HUDEP-2 (cell line): ENCODE results near the gene P2RX1.

Experiments used
- DNase-seq, 76 experiments: peaks; one replicate each; lab custom pipeline; 2025; ENCODE audit not compliant: unreplicated experiment in 76 of 76; lab: John Stamatoyannopoulos, UW

Gene P2RX1

DNA sequence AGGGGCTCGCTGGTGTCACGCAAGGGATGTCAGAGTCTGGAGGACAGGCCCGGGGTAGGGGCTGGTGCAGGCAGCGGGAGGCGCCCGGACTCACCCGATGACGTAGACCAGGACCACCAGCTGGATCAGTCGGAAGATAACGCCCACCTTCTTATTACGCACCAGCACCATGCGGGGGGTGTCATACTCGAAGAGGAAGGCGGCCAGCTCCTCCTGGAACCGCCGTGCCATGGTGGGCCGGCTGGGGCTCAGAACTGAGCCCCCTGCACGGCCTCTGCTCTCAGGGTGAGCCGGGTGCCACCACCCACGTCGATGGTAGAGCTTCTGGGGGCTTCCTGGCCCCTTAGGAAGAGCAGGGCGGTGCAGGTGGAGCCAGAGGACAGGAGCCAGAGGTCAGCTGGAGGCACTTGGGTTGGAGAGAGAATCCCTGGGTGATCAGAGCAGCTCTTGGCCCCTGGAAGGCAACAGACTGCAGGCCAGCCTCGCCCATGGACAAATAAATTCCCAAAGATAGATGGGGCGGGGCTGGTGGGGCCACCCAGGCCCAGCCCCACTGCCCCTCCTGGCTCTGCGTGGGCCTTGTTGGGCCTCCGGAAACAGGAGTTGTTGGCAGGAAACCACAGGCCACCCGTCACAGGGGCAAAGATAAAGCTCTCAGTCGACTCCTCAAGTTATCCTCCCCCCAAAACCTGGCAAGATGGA is at the start of gene P2RX1:
Gene P2RX1 (minus strand): TSS at position 471 of the 702 bp plus-strand sequence. CDS start 240 bp downstream, at position 231.
- DNase-seq, result peak in 74 of 76 experiments; percentile 21 to 90 (median 66)

DNA sequence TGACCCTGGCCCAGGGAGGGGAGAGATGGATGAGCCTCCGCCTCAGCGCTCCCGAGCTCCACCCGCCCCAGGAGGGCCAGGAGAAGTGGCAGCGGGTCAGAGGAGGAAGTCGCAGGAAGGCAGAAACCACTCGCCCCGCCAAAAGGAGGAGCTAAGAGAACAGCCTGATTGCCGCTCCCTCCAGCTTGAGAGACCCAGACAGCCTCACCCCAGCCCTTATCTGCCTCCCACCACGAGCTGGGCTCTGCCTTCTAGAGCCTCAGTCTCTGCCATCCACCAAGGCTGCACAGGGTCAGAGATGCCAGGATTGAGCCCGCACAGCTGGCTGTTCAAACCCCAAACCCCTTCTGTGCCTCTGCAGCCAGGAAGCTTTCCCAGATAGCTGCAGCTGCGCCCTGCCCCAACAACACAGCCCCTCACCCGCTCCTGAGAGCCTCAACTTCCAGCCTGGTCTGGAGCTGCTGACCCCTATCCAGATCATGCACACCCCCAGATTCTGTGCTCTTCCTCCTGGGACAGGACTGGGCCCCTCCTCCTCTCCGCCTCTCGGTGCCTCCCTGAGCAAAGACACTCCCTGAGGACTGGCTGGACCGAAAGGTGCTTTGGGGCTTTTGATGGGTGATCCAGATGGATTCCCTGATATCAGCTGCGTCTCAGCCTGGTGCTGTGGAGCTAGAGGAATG is 49.0 kb upstream of the P2RX1 start:
- peak in 73 of 76 experiments; percentile 15 to 82 (median 64) for DNase-seq

GRCh38 chr17:3964203-3965117 is 48.2 kb upstream of the P2RX1 start, which contains the start of gene ATP2A3:
TSS of gene ATP2A3 (minus strand) at chr17:3964437. CDS start at chr17:3964291, 146 bp downstream.
- no peak for DNase-seq

DNA sequence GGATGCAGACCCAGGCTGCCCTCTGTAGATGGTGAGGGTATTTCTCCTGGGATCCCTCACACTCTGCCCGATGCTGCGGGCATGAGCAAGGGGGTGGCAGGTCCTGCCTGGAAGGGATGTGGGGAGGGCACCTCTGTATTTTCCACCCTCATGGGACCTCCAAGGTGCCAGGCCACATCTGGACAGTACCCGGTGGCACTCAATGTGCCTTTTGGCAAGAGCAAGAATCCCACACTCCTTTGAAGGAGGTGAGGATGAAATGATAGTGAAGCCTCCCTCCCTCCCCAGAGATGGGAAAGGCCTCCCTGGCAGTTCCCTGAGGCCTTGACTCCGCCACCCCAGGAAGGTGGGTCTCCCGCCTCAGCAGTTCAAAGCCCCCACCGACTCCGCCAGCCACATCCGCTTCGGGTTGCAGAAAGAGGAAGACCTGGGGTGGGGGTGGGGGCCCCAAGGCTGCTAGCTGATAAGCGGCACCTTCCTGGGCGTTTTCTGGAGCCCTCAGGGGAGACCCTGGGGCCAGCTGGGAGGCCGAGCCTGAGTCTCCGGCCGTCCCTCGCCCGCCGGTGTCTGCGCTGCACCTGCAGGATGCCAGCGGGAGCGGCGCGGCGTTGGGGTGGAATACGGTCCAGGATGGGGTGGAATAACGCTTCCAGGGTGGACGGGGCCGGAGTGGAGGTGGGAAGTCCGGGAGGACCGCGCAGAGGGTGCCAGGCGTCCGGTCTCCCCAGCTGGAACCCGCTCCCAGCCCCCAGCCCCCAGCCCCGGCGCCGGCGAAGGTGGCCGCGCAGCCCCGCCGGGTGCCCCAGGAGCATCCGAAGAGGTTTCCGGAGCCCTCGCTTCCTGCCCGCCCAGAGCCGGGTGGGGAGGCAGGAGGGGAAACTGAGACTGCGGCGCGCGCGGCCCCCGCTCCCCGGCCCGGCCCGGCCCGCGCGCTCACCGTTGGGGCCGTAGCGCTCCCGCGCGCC is 47.3 kb upstream of the P2RX1 start:
- DNase-seq, result no peak

GRCh38 chr17:3962965-3963236 is 46.6 kb upstream of the P2RX1 start:
- DNase-seq, result no peak

GRCh38 chr17:3962217-3962964 is 46.1 kb upstream of the P2RX1 start:
- DNase-seq, result no peak

DNA sequence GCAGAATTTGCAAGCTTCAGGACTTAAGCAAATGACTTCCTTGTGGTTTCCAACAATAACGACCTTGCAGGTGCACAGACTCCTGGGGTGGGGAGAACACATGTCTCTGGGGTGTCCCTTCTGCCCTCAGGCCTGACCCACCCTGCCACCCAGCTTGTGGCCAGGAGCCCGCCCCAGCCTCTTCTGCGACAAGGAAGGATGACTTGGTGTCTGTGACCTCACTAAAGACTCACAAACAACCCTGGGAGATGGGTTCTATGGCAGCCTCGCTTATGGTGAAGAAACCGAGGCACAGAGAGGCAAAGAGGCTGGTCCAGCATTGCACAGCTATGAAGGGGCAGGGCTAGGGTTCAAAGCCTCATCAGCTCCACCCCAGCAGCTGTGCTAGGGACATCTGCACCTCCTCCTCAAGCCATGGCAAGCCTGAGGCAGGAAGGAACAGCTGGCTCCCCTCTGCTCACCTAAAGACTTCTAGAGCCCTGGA is 45.3 kb upstream of the P2RX1 start:
- no peak for DNase-seq

GRCh38 chr17:3960764-3961163 is 44.5 kb upstream of the P2RX1 start:
- DNase-seq, result no peak

GRCh38 chr17:3959921-3960601 is 43.8 kb upstream of the P2RX1 start:
- no peak for DNase-seq

- DNase-seq, result peak in 1 of 76 experiments; percentile 6
These were observed 43.1 kb upstream of the P2RX1 start for GRCh38 chr17:3959295-3959899.

- no peak for DNase-seq
These were observed 41.7 kb upstream of the P2RX1 start for GRCh38 chr17:3957735-3958599.

DNA sequence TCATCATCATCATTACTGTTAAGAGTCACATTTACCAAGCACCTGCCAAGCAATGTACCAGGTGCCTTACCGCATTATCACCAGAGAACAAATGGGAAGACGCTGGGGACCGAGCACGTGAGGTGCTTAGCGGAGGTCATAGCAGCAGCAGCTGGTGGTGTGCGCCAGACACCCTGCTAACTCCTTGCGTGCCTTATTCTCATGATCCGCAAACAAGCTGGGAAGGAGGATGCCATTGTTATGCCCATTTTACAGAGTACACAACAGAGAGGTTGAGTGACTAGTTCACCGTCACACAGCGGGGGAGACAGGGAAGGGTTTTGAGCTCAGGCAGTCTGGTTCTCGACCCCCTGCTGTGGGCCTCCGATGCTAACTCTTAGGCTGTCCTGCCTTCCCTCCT is 40.7 kb upstream of the P2RX1 start:
- DNase-seq, result no peak

- DNase-seq, result no peak
These were observed 40.2 kb upstream of the P2RX1 start for GRCh38 chr17:3956327-3956957.

GRCh38 chr17:3955673-3955988 is 39.4 kb upstream of the P2RX1 start:
- DNase-seq, result no peak

GRCh38 chr17:3954976-3955672 is 38.9 kb upstream of the P2RX1 start:
- no peak for DNase-seq

- DNase-seq, result no peak
These were observed 37.8 kb upstream of the P2RX1 start for GRCh38 chr17:3954086-3954485.

DNA sequence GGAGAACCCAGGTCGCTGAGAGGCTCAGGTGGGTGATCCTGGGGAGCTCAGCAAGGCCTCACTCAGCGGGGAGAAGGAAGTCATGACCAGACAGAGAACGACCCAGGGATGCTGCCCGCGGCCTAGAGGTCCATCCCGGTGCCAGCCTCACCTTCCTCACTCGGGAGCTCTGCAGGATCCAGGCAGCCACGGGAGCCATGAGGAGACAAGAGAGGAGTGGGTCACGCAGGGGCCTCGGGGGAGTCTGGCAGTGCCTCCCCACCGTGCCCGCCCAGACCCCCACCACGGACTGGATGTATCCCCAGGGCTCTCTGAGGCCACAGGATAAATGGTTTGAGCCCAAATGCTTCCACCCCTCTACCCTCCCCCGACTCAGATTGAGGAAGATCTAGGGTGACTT is 37.3 kb upstream of the P2RX1 start:
- no peak for DNase-seq
